Measurements from ENCODE around the gene SPAAR.
"Not testable (repeated sequence)": the region's sequence is repeated elsewhere in the genome, so short reads cannot be mapped to it uniquely, and the experiment has no call there.

SPAAR gene

GRCh38 chr9:35909274-35909673 lies at the start of gene SPAAR:
SPAAR (plus strand) TSS chr9:35909490; CDS start chr9:35910464, 974 bp downstream.
- DNase-seq, result no peak

- no peak for DNase-seq
These were observed 49.3 kb upstream of the SPAAR start for GRCh38 chr9:35859990-35860339.

- DNase-seq, result no peak
These were observed 48.0 kb upstream of the SPAAR start for GRCh38 chr9:35861161-35861897.

DNA sequence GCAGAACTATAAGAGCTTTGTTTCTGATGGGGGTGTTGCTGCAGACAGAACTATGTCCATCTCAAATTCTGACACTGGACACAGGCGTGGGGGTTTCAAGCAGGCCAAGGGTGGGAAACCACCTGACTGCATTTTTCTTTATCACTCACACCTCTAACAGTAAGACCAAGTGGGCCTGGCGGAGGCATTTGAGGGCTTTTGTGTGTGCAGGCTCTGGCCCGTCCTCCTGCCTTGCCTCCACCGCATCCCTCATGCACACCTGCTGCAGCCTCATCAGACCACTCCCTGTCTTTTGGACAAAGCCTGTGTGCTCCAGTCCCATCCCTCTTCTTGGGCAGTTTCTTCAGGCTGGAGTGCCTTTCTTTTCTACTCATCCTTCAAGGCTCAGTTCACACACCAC lies 47.0 kb upstream of the SPAAR start:
- DNase-seq, result no peak

GRCh38 chr9:35863583-35863982 lies 45.7 kb upstream of the SPAAR start:
- peak; percentile 21 for DNase-seq

DNA sequence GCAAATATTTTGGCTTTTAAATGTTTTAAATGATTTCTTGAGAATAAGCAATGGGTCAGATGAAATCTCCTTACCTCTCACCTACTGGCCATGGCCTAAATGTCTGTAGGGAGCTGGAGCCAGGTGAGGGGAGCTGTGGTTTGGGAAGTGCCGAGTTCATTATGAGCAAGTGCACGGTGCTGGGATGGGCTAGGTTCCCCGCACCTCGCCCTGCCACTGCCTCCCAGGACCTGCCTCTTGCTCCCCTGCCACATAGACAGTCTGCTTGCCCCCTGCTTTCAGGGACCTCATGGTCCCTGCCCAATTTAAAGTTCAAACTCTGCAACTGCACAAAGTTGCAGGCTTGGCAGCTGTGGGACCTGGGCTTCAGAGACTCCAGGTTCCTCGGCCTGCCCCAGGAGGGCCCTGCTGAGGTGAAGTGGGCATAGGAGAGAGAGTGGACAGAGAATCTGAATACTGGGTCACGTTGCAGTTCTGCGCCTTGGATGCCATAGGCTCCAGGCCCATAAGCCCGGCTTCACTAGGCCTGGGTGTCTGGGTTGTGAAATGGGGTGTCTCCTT lies 44.5 kb upstream of the SPAAR start:
- DNase-seq, result no peak

- DNase-seq, result no peak
These were observed 41.8 kb upstream of the SPAAR start for GRCh38 chr9:35867538-35867937.

DNA sequence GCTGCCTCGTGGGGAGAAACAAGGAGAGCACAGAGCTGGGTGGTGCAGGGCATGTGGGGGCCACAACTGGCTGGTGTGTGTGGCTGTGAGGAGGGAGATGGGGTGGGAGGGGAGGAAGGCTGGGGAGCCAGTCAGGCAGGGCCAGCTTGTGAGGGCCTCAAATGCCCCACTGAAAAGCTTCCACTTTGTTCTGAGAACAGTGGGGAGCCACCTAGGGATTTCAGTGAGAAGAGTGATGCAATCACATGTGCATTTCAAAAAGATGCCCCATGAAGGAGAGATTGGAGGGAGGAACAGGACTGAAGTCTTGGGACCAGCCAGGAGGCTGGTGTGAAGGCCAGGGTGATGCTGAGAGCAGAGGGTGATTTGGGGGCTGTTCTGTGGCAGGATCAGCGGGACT lies 40.4 kb upstream of the SPAAR start:
- DNase-seq, result no peak

GRCh38 chr9:35869621-35870216 lies 39.6 kb upstream of the SPAAR start:
- no peak for DNase-seq

GRCh38 chr9:35870351-35870923 lies 38.9 kb upstream of the SPAAR start, which contains the start of gene OR13J1:
OR13J1 (minus strand) TSS chr9:35870401; CDS start chr9:35870401, 0 bp downstream.
- DNase-seq, result no peak

GRCh38 chr9:35871545-35871944 lies 37.7 kb upstream of the SPAAR start:
- DNase-seq, result no peak

DNA sequence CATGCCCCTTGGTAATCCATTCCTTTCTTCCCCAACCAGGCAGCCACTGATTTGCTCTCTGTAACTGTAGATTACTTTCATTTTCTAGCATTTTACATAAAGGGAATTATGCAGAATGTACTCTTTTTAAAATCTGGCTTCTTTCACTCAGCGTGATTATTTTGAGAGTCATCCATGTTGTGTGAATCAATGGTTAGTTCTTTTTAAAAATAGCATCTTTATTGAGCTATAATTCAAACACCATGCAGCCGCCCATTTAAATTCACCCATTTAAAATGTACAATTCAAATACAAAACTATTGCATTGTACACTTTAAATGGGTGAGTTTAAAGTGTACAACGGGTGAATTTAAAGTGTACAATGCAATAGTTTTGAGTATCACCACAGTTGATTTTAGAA lies 36.8 kb upstream of the SPAAR start:
- no peak for DNase-seq

DNA sequence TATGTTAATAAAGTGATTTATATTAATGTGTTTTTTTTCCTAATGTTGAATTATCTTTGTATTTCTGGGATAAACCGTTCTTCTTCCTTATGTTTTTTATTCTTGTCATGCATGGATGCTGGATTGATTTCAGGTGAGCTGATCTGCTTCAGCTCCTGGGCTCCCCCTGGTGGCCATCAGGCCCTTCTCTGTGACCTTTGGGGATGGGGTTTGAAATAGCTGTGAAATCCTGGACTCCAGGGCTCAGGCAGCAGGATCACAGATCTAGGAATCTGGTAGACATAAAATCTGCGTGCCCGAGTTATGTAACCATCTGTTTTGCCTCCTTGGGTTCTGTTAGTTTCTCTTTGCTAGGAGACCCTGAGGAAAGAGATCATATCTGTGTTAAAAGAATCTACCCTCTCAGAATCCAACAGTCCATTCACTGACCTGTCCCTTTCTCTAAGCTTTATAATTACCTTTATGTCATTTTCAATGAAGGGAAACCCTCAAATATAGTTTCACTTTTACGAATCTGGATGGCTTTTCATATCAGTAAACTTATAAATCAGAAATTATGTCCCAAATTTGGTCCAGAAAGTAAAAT lies 26.9 kb upstream of the SPAAR start:
- DNase-seq, result peak; percentile 80

DNA sequence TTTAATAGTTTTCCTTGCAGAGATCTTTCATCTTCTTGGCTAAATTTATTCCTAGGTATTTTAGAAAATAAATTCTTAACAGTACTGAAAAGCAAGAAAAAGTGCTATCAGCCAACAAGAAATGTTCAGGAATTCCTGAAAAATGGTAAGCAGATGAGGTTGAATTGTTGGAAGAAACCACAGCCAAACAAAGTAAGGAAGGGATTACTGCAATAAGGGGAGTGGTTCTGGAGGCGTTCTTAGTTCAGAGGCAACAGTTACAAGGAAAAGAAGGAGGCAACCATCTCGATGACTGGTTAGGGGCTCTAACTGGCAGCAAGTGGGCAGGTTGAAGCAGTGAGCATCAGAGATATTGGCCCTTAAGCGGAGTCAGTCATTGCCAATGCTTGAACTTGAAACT lies 26.3 kb upstream of the SPAAR start:
- no peak for DNase-seq

DNA sequence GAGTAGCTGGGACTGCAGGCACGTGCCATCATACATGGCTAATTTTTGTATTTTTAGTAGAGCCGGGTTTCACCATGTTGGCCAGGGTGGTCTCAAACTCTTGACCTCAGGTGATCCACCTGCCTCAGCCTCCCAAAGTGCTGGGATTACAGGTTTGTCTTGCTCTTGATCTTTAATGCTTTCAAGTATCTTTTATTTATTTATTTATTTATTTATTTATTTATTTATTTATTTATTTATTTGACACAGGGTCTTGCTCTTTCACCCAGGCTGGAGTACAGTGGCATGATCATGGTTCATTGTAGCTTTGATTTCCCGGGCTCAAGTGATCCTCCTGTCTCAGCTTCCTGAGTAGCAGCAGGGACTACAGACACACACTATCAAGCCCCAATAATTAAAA lies 24.4 kb upstream of the SPAAR start:
- DNase-seq, result not testable (repeated sequence)

- no peak for DNase-seq
These were observed 17.6 kb upstream of the SPAAR start for GRCh38 chr9:35891646-35892045.

- DNase-seq, result no peak
These were observed 17.2 kb upstream of the SPAAR start for GRCh38 chr9:35892051-35892450.

DNA sequence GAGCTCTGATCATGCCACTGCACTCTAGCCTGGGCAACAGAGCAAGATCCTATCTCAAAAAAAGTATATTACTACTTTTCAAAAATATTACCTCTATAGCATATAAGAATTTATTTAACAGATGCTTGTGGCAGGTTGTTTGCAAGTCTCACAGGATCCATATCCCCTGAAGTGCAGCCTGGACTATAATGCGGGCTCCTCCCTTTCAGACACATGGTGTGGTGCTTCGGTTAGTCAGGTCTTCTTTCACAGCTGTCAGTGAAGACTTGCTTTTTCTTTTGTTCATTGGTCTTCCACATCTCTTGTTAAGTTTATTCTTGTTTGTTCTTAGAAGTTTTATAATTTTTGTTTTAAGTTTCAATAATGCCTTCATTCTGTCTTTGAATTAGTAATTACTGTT lies 12.7 kb upstream of the SPAAR start:
- no peak for DNase-seq

DNA sequence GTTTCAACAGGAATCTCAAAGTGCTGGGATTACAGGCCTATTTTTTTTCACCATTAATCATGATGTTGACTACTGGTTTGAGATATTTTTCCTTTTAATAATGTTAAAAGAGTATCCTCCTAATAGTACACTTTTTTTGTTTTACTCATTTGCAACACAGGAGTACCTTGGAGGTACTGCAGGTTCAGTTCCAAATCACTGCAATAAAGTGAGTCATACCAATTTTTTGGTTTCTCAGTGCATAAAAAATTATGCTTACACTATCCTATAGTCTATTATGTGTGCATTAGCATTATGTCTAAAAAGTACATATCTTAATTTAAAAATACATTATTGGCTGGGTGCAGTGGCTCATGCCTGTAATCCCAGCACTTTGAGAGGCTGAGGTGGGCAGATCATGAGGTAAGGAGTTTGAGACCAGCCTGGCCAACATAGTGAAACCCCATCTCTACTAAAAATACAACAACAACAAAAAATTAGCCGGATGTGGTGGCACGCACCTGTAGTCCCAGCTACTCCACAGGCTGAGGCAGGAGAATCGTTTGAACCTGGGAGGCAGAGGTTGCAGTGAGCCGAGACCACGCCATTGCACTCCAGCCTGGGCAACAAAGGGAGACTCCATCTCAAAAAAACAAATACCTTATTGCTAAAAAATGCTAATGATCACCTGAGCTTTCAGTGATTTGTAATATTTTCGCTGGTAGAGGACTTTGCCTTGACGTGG lies 11.8 kb upstream of the SPAAR start:
- not testable (repeated sequence) for DNase-seq

DNA sequence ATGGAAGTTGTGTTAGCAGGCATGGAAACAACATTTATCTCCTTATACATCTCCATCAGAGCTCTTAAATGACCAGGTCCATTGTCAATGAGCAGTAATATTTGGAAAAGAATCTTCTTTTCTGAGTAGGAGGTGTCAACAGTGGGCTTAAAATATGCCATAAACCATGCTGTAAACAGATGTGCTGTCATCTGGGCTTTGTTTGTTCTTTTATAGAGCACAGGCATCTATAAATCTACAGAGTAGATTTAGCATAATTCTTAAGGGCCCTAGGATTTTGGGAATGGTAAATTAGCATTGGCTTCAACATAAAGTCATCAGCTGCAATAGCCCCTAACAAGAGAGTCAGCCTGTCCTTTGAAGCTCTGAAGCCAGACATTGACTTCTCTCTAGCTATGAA lies 11.0 kb upstream of the SPAAR start:
- no peak for DNase-seq

- no peak for DNase-seq
These were observed 10.3 kb upstream of the SPAAR start for GRCh38 chr9:35899021-35899420.

- peak; percentile 66 for DNase-seq
These were observed 6.2 kb upstream of the SPAAR start for GRCh38 chr9:35903049-35903448.

GRCh38 chr9:35904338-35904737 lies 5.0 kb upstream of the SPAAR start:
- no peak for DNase-seq

Data from NCI-H146 (cell line).